Spleen (tissue), 11 donors: Measurements from ENCODE around the gene SEMA4G. TPM values are rescaled to one million over a fixed set of nuclear protein-coding genes. Genes with fewer than 3 reads are reported as not detected.

Source experiments
- DNase-seq: peaks from one replicate; pipeline ENCODE4 v3.0.0-alpha.2; 2020
- H3K27ac ChIP-seq, 8 donors: fragments of 200-600 bp; sonication (generic) in 7 of 8; 1 replicate in 4 of 8; 2 replicates in 4 of 8; pipeline versions ENCODE4 v1.5.0 to v1.8.0; 2016 to 2021; ENCODE audit warnings: inconsistent platforms in 4 of 8, mild to moderate bottlenecking in 4 of 8, moderate library complexity in 1 of 8
- H3K27me3 ChIP-seq, 7 donors: fragments of 200-600 bp; sonication (generic) in 6 of 7; replicated peaks in 1 of 7; 1 replicate in 4 of 7; 2 replicates in 3 of 7; pipeline versions ENCODE4 v1.5.0 to v1.8.0; 2016 to 2021; ENCODE audit warnings: inconsistent platforms in 3 of 7, mild to moderate bottlenecking in 1 of 7
- H3K36me3 ChIP-seq, 6 donors: fragments of 200-600 bp; sonication (generic) in 5 of 6; 1 replicate in 4 of 6; 2 replicates in 2 of 6; pipeline versions ENCODE4 v1.5.0 to v1.8.0; 2016 to 2021; ENCODE audit warnings: inconsistent platforms in 2 of 6
- H3K4me1 ChIP-seq, 6 donors: fragments of 200-600 bp; sonication (generic) in 5 of 6; 1 replicate in 3 of 6; 2 replicates in 3 of 6; pipeline versions ENCODE4 v1.5.0 to v1.8.0; 2016 to 2021; ENCODE audit warnings: inconsistent platforms in 3 of 6
- H3K4me3 ChIP-seq, 8 donors: fragments of 200-600 bp; sonication (generic) in 7 of 8; 1 replicate in 4 of 8; 2 replicates in 4 of 8; pipeline versions ENCODE4 v1.5.0 to v1.8.0; 2016 to 2021; ENCODE audit warnings: inconsistent platforms in 4 of 8, mild to moderate bottlenecking in 4 of 8, moderate library complexity in 2 of 8
- H3K9me3 ChIP-seq, 8 donors: fragments of 200-600 bp; sonication (generic) in 7 of 8; 1 replicate in 4 of 8; 2 replicates in 4 of 8; pipeline versions ENCODE4 v1.5.0 to v1.8.0; 2016 to 2021; ENCODE audit warnings: inconsistent platforms in 4 of 8
- POLR2A ChIP-seq, 3 donors: fragments of 450-650 bp; IDR thresholded peaks; one replicate each; pipeline ENCODE4 v1.5.1; 2017; ENCODE audit warnings: antibody characterized with exemption in 3 of 3, mild to moderate bottlenecking in 1 of 3
- POLR2AphosphoS5 ChIP-seq, 3 donors: sonication (generic); formaldehyde crosslinking; IDR thresholded peaks; one replicate each; pipeline ENCODE4 v1.5.1; 2017; ENCODE audit warnings: antibody characterized with exemption in 3 of 3
- WGBS, 5 donors: extraction: QIAGEN DNeasy Blood & Tissue Kit in 3 of 5; methylation state at CpG; one replicate each; pipeline versions ENCODE4 v1.1.5 to v1.1.7; 2013 to 2018; 5-methylcytosine and 5-hydroxymethylcytosine counted together
- intact Hi-C: fragments of 100-400 bp; cut with DNase I; formaldehyde crosslinking; loops from one replicate; pipeline ENCODE4 v1.15.0; 2023; ENCODE audit warnings: low total_unique reads
- polyA plus RNA-seq, 3 donors: library from polyadenylated mRNA; stranded (reverse); fragments of 200-250 nt; gene quantifications; one replicate each; pipeline ENCODE4 v1.2.1, GENCODE V29; 2013
- total RNA-seq, 7 donors: library from RNA; depleted of rRNA in 3 of 7; stranded (reverse); fragments of >200 nt in 3 of 7; fragmentation: NEBNext Ultra II Directional in 4 of 7; extraction: Animal tissue kit (Norgen Biotek cat#: 25700) in 4 of 7; gene quantifications; one replicate each; pipeline versions ENCODE4 v1.1.0 to v1.2.1, GENCODE V29; 2016 to 2021
- TF ChIP-seq, protein P1 (sequence below), 11 experiments: fragments of 200-600 bp in 7 of 11; fragments of 450-650 bp in 4 of 11; sonication (generic) in 4 of 11; IDR thresholded peaks in 8 of 11; conservative IDR thresholded peaks in 3 of 11; 1 replicate in 7 of 11; 2 replicates in 4 of 11; pipeline versions ENCODE4 v1.4.0 to v1.8.0; 2016 to 2021; ENCODE audit warnings: antibody characterized with exemption in 11 of 11, inconsistent platforms in 4 of 11, mild to moderate bottlenecking in 1 of 11
- donor health status: healthy with polysubstance abuse.
- donor health status: DM: no; HTN: no; CAD: no; lungs with moderate emphysema.
- donor health status: DM: no; HTN: no; CAD: no.
- donor health status: Bipolar disorder and iron deficiency.
- donor health status: healthy.
- donor health status: DM: no; HTN: no; CAD: no.
- donor health status: DM: yes; HTN: yes; CAD: no.

SEMA4G gene
- total and polyA plus RNA-seq, 10 donors: 0.46 to 2.8 (median 0.95) TPM

GRCh38 chr10:100998991-100999741 lies 29.9 kb downstream of the SEMA4G start:
- peaks cover 17 to 79% (median 57%) of the 10 kb centered on the region in 6 donors for H3K4me1 ChIP-seq
- 0 to 1% (median 0%) methylated on average over 1 to 83 of the region's 83 CpGs for WGBS, 5 donors

GRCh38 chr10:100999742-101000126 lies 30.4 kb downstream of the SEMA4G start, which contains the start of gene LZTS2:
Gene LZTS2, plus strand, starts transcription at chr10:100999808. Its CDS starts 2,731 bp downstream, at chr10:101002539.
- peaks cover 0 to 25% (median 12%) of the 10 kb centered on the region in 6 donors for H3K36me3 ChIP-seq
- peak within 1 kb of the TSS; percentile 67 to 91 (median 80) for H3K4me3 ChIP-seq
- no peak for TF ChIP-seq POLR2AphosphoS5 (IDR thresholded peaks at IDR 0.05)
- TF ChIP-seq POLR2A (IDR thresholded peaks at IDR 0.05): no peak
- TF ChIP-seq, protein P1, sequence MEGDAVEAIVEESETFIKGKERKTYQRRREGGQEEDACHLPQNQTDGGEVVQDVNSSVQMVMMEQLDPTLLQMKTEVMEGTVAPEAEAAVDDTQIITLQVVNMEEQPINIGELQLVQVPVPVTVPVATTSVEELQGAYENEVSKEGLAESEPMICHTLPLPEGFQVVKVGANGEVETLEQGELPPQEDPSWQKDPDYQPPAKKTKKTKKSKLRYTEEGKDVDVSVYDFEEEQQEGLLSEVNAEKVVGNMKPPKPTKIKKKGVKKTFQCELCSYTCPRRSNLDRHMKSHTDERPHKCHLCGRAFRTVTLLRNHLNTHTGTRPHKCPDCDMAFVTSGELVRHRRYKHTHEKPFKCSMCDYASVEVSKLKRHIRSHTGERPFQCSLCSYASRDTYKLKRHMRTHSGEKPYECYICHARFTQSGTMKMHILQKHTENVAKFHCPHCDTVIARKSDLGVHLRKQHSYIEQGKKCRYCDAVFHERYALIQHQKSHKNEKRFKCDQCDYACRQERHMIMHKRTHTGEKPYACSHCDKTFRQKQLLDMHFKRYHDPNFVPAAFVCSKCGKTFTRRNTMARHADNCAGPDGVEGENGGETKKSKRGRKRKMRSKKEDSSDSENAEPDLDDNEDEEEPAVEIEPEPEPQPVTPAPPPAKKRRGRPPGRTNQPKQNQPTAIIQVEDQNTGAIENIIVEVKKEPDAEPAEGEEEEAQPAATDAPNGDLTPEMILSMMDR (IDR thresholded peaks at IDR 0.05 in 8 of 11, conservative IDR thresholded peaks at IDR 0.05 in 3 of 11): no peak
- peaks cover 17 to 85% (median 57%) of the 10 kb centered on the region in 6 donors for H3K4me1 ChIP-seq
- intact Hi-C loops: no loop called here
- peak within 1 kb of the TSS; percentile 93 to 99 (median 98) for H3K27ac ChIP-seq
- 0 to 4% (median 0%) methylated on average over 3 to 44 of the region's 44 CpGs for WGBS, 5 donors
- H3K9me3 ChIP-seq: no peaks in the 10 kb centered on the region
- no peaks in the 10 kb centered on the region for H3K27me3 ChIP-seq
- no peak for DNase-seq

More at GRCh38 chr10:100998991-100999741, 29.9 kb downstream of the SEMA4G start:
- intact Hi-C loops: no loop called here
- H3K4me3 ChIP-seq: peak overlapping the region; percentile 64 to 91 (median 80)
- no peaks in the 10 kb centered on the region for H3K27me3 ChIP-seq
- H3K36me3 ChIP-seq: peaks cover 0 to 24% (median 11%) of the 10 kb centered on the region in 6 donors
- no peaks in the 10 kb centered on the region for H3K9me3 ChIP-seq
- TF ChIP-seq, protein P1 (IDR thresholded peaks at IDR 0.05 in 8 of 11, conservative IDR thresholded peaks at IDR 0.05 in 3 of 11): peak; percentile 90 to 99 (median 98)
- peak in 1 of 3 donors; percentile 64 for TF ChIP-seq POLR2A (IDR thresholded peaks at IDR 0.05)
- TF ChIP-seq POLR2AphosphoS5 (IDR thresholded peaks at IDR 0.05): peak; percentile 89 to 91 (median 90)
- DNase-seq: peak; percentile 97
- H3K27ac ChIP-seq: peak overlapping the region; percentile 93 to 99 (median 98)

DNA sequence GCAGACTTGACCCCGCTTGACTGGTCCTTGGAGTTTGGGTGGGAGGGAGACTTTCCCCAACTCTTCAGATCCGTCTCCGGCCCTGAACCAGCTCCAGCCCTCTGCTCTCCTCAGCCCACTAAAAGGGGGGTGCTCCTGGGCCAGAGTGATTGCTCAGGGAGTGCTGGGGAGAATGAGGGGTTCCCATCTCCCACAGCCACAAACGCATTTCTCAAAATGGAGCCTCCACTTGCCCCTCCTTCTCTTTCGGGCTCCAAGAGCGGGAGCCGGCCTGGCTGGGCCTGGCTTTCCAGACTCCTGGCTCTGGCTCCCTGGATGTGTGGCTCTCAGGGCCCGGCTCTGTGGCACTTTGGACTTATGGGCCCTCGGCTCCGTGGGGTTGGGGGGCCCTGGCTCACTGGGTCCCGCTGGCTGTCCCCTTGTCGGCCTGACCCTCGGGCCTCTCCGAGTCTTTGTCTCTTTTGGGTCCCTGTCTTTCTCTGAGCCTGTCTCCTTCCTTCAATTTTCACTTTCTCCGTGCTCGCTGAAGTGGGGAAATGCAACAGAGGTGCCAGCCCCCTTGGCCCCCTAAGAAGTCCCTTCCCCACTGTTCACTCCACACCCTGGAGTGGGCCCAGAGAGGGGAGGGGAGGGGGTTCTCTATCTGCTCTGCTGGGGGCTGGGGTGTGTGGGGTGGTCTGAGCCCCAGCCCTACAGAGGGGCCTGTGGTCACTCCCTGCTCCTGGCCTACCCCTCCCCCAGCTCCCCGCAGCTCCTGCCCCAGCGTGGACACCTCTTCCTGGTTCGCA lies 31.0 kb downstream of the SEMA4G start:
- peaks cover 17 to 89% (median 57%) of the 10 kb centered on the region in 6 donors for H3K4me1 ChIP-seq
- intact Hi-C loops: no loop called here
- H3K9me3 ChIP-seq: no peaks in the 10 kb centered on the region
- peak overlapping the region; percentile 40 to 91 (median 80) for H3K4me3 ChIP-seq
- no peak for TF ChIP-seq POLR2A (IDR thresholded peaks at IDR 0.05)
- TF ChIP-seq, protein P1 (IDR thresholded peaks at IDR 0.05 in 8 of 11, conservative IDR thresholded peaks at IDR 0.05 in 3 of 11): peak in 1 of 11 experiments; percentile 13
- peak overlapping the region; percentile 78 to 99 (median 98) for H3K27ac ChIP-seq
- no peaks in the 10 kb centered on the region for H3K27me3 ChIP-seq
- peak; percentile 82 for DNase-seq
- peaks cover 0 to 31% (median 17%) of the 10 kb centered on the region in 6 donors for H3K36me3 ChIP-seq
- 13 to 23% (median 15%) methylated on average over 19 of the region's 19 CpGs for whole genome bisulfite sequencing, 5 donors
